ENCODE results near the gene B4GALNT4.
A peak's percentile ranks its signal among the peaks of the same experiment; 100 is the strongest.

B4GALNT4 gene

GRCh38 chr11:335779-336658, 33.3 kb upstream of the B4GALNT4 start:
- Histone ChIP-seq H3K36me3 (ENCODE audit: insufficient read depth, low read length) (peaks cover 5% of the 10 kb centered on the region; the same call in 1 of the 2 replicates), H3K4me3 (ENCODE audit: low read depth, low read length, poor library complexity, severe bottlenecking) (no peak overlapping the region), H3K4me2 (ENCODE audit: low read length) (no peak overlapping the region)

DNA sequence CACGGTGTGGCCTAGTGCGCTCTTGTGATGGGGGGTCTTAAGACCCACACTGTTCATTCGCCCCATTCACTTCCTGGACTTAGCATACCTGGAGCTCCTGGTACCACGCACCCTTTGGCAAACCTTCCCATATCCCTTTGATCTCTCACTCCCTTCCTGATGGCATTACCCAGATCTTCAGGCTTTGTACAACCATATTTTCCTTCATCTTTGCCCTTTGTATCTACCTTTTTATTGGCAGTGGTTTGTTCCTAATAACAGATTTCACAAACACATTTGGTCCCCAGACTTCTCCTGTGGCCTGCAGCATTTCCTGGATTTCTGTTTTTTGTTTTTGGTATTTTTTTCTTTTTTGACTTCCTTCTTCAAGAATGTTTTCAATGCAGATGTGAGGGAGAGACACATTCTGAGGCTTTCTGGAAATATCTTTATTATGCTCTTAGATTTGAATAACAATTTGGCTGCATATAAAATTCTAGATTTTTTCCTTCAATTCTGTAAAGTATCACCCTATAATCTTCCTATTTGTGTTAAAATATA, 32.6 kb upstream of the B4GALNT4 start:
- Histone ChIP-seq H3K4me1 (ENCODE audit: insufficient read depth, low read length, severe bottlenecking) (peaks cover 33% of the 10 kb centered on the region), H3K4me2 (ENCODE audit: low read length) (no peak overlapping the region), H3K27me3 (ENCODE audit: insufficient read depth, low read length) (peaks cover 3% of the 10 kb centered on the region; the same call in 1 of the 2 replicates), H3K4me3 (ENCODE audit: low read depth, low read length, poor library complexity, severe bottlenecking) (no peak overlapping the region), H3K79me2 (ENCODE audit: insufficient read depth, low read length) (no peaks in the 10 kb centered on the region), H3F3A (ENCODE audit: insufficient read depth, low read length) (no peaks in the 10 kb centered on the region), H3K27ac (ENCODE audit: low read depth, low read length, poor library complexity, severe bottlenecking) (peak overlapping the region; percentile 30), H4K20me1 (ENCODE audit: insufficient read depth, low read length) (no peaks in the 10 kb centered on the region), H3K9ac (ENCODE audit: low read length) (no peak overlapping the region), H3K9me2 (ENCODE audit: low read depth, low read length) (no peaks in the 10 kb centered on the region), H2AFZ (ENCODE audit: low read length) (no peak overlapping the region), H3K9me3 (ENCODE audit: low read length) (peaks cover 8% of the 10 kb centered on the region; the same call in 1 of the 2 replicates), H3K36me3 (ENCODE audit: insufficient read depth, low read length) (peaks cover 5% of the 10 kb centered on the region; the same call in 1 of the 2 replicates)
- no peak for TF ChIP-seq EZH2 (IDR thresholded peaks at IDR 0.05; ENCODE audit: borderline replicate concordance, low read length)
- TF ChIP-seq, protein P1, sequence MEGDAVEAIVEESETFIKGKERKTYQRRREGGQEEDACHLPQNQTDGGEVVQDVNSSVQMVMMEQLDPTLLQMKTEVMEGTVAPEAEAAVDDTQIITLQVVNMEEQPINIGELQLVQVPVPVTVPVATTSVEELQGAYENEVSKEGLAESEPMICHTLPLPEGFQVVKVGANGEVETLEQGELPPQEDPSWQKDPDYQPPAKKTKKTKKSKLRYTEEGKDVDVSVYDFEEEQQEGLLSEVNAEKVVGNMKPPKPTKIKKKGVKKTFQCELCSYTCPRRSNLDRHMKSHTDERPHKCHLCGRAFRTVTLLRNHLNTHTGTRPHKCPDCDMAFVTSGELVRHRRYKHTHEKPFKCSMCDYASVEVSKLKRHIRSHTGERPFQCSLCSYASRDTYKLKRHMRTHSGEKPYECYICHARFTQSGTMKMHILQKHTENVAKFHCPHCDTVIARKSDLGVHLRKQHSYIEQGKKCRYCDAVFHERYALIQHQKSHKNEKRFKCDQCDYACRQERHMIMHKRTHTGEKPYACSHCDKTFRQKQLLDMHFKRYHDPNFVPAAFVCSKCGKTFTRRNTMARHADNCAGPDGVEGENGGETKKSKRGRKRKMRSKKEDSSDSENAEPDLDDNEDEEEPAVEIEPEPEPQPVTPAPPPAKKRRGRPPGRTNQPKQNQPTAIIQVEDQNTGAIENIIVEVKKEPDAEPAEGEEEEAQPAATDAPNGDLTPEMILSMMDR (IDR thresholded peaks at IDR 0.05; ENCODE audit: low read length), result no peak

More at GRCh38 chr11:335779-336658, 33.3 kb upstream of the B4GALNT4 start:
- H3K27ac ChIP-seq (ENCODE audit: low read depth, low read length, poor library complexity, severe bottlenecking), result peak overlapping the region; percentile 30
- H3K9me2 ChIP-seq (ENCODE audit: low read depth, low read length), result no peaks in the 10 kb centered on the region
- H4K20me1 ChIP-seq (ENCODE audit: insufficient read depth, low read length), result no peaks in the 10 kb centered on the region
- H3K9ac ChIP-seq (ENCODE audit: low read length), result no peak overlapping the region
- no peak overlapping the region for H2AFZ ChIP-seq (ENCODE audit: low read length)
- H3K4me1 ChIP-seq (ENCODE audit: insufficient read depth, low read length, severe bottlenecking), result peaks cover 33% of the 10 kb centered on the region
- no peaks in the 10 kb centered on the region for H3K79me2 ChIP-seq (ENCODE audit: insufficient read depth, low read length)
- H3F3A ChIP-seq (ENCODE audit: insufficient read depth, low read length), result no peaks in the 10 kb centered on the region
- H3K27me3 ChIP-seq (ENCODE audit: insufficient read depth, low read length), result peaks cover 3% of the 10 kb centered on the region; the same call in 1 of the 2 replicates
- TF ChIP-seq EZH2 (IDR thresholded peaks at IDR 0.05; ENCODE audit: borderline replicate concordance, low read length), result no peak
- H3K9me3 ChIP-seq (ENCODE audit: low read length), result peaks cover 8% of the 10 kb centered on the region; the same call in 1 of the 2 replicates

- H3K4me1 ChIP-seq (ENCODE audit: insufficient read depth, low read length, severe bottlenecking), result peaks cover 31% of the 10 kb centered on the region
- peaks cover 5% of the 10 kb centered on the region; the same call in 1 of the 2 replicates for H3K9me3 ChIP-seq (ENCODE audit: low read length)
- TF ChIP-seq EZH2 (IDR thresholded peaks at IDR 0.05; ENCODE audit: borderline replicate concordance, low read length), result no peak
- TF ChIP-seq, protein P1 (IDR thresholded peaks at IDR 0.05; ENCODE audit: low read length), result no peak
- H3K4me2 ChIP-seq (ENCODE audit: low read length), result no peak overlapping the region
- peaks cover 2% of the 10 kb centered on the region; the same call in 1 of the 2 replicates for H3K27me3 ChIP-seq (ENCODE audit: insufficient read depth, low read length)
- H3K79me2 ChIP-seq (ENCODE audit: insufficient read depth, low read length), result no peaks in the 10 kb centered on the region
- no peak overlapping the region for H3K4me3 ChIP-seq (ENCODE audit: low read depth, low read length, poor library complexity, severe bottlenecking)
- no peak overlapping the region for H3K27ac ChIP-seq (ENCODE audit: low read depth, low read length, poor library complexity, severe bottlenecking)
- H3K9ac ChIP-seq (ENCODE audit: low read length), result no peak overlapping the region
- no peaks in the 10 kb centered on the region for H3F3A ChIP-seq (ENCODE audit: insufficient read depth, low read length)
- no peaks in the 10 kb centered on the region for H4K20me1 ChIP-seq (ENCODE audit: insufficient read depth, low read length)
- no peak overlapping the region for H2AFZ ChIP-seq (ENCODE audit: low read length)
- peaks cover 5% of the 10 kb centered on the region; the same call in 1 of the 2 replicates for H3K36me3 ChIP-seq (ENCODE audit: insufficient read depth, low read length)
- no peaks in the 10 kb centered on the region for H3K9me2 ChIP-seq (ENCODE audit: low read depth, low read length)
Observed at GRCh38 chr11:337711-338110, 31.6 kb upstream of the B4GALNT4 start.

Measured in OCI-LY1 (cell line).